IMR-90 (cell line): Measurements from ENCODE around the gene BCAS3. TPM values are rescaled to one million over a fixed set of nuclear protein-coding genes. Genes with fewer than 3 reads are reported as not detected.

ENCODE experiments used
- ATAC-seq: fragments of 200-7000 bp; cut with Tn5 transposase; 2 replicates; pipeline ENCODE4 v1.9.1; 2020; ENCODE audit warnings: low read depth, mild to moderate bottlenecking, moderate library complexity
- BruUV-seq: library from RNA; stranded (reverse); fragments of 400-500 nt; replicated peaks from 2 replicates; lab custom pipeline; 2021; lab: Mats Ljungman, UMichigan
- CTCF ChIA-PET: fragments of 300-600 bp; formaldehyde crosslinking; extraction: SDS; loops from one replicate; lab custom pipeline; 2021; ENCODE audit warnings: antibody characterized with exemption; lab: Yijun Ruan, JAX
- POLR2A ChIA-PET: fragments of 300-600 bp; sonication (Branson Sonifier 250); formaldehyde crosslinking; loops from one replicate; lab custom pipeline; 2022; ENCODE audit warnings: antibody characterized with exemption; ENCODE audit not compliant: unreplicated experiment; lab: Charles Lee
- DNase-seq: peaks from one replicate; pipeline ENCODE4 v3.0.0; 2013
- H2AFZ ChIP-seq: replicated peaks from 2 replicates; pipeline ENCODE3; 2013; ENCODE audit warnings: low read length, mild to moderate bottlenecking; ENCODE audit not compliant: poor library complexity
- H2AK5ac ChIP-seq: 2 replicates; pipeline ENCODE4 v1.6.1; 2013; ENCODE audit warnings: low read depth, low read length, inconsistent platforms
- H2AK9ac ChIP-seq: replicated peaks from 2 replicates; pipeline ENCODE3; 2013; ENCODE audit warnings: mild to moderate bottlenecking, low read depth, low read length, moderate library complexity; ENCODE audit not compliant: poor library complexity
- H2BK120ac ChIP-seq: 2 replicates; pipeline ENCODE4 v1.6.1; 2013; ENCODE audit warnings: low read depth, low read length, inconsistent platforms
- H2BK15ac ChIP-seq: 3 replicates; pipeline ENCODE4 v1.6.1; 2013; ENCODE audit warnings: low read depth, low read length, inconsistent platforms
- H2BK20ac ChIP-seq: 2 replicates; pipeline ENCODE4 v1.6.1; 2013; ENCODE audit warnings: low read depth, mild to moderate bottlenecking, inconsistent platforms, low read length, moderate library complexity
- H2BK5ac ChIP-seq: 2 replicates; pipeline ENCODE4 v1.6.1; 2013; ENCODE audit warnings: mild to moderate bottlenecking, low read depth, low read length, inconsistent platforms; ENCODE audit not compliant: poor library complexity, severe bottlenecking
- H3K14ac ChIP-seq: replicated peaks from 2 replicates; pipeline ENCODE4 v1.6.1; 2013; ENCODE audit warnings: low read depth, low read length, inconsistent platforms
- H3K18ac ChIP-seq: 2 replicates; pipeline ENCODE4 v1.6.1; 2013; ENCODE audit warnings: low read depth, low read length, control low read depth
- H3K23ac ChIP-seq: 2 replicates; pipeline ENCODE4 v1.6.1; 2013; ENCODE audit warnings: low read depth, low read length, inconsistent platforms
- H3K27ac ChIP-seq: 2 replicates; pipeline ENCODE4 v1.5.1; 2013; ENCODE audit warnings: mild to moderate bottlenecking, control low read depth, low read length; ENCODE audit not compliant: insufficient read depth
- H3K27me3 ChIP-seq: 2 replicates; pipeline ENCODE4 v1.6.1; 2013; ENCODE audit warnings: low read length; ENCODE audit not compliant: control insufficient read depth, insufficient read depth
- H3K36me3 ChIP-seq: 2 replicates; pipeline ENCODE4 v1.6.1; 2013; ENCODE audit warnings: low read length, mixed read lengths; ENCODE audit not compliant: control insufficient read depth, insufficient read depth
- H3K4ac ChIP-seq: 2 replicates; pipeline ENCODE4 v1.6.1; 2013; ENCODE audit warnings: low read depth, low read length, inconsistent platforms
- H3K4me1 ChIP-seq: 2 replicates; pipeline ENCODE4 v1.6.1; 2013; ENCODE audit warnings: low read length, mixed read lengths; ENCODE audit not compliant: control insufficient read depth, insufficient read depth
- H3K4me2 ChIP-seq: 2 replicates; pipeline ENCODE4 v1.6.1; 2013; ENCODE audit warnings: low read depth, mild to moderate bottlenecking, control low read depth, low read length, moderate library complexity
- H3K4me3 ChIP-seq: 2 replicates; pipeline ENCODE4 v1.5.1; 2013; ENCODE audit warnings: low read depth, mild to moderate bottlenecking, control low read depth, low read length, moderate library complexity; ENCODE audit not compliant: insufficient read depth
- H3K56ac ChIP-seq: 2 replicates; pipeline ENCODE4 v1.6.1; 2013; ENCODE audit warnings: low read length, inconsistent platforms; ENCODE audit not compliant: insufficient read depth; ENCODE audit errors: extremely low read depth
- H3K79me1 ChIP-seq, 2 experiments: 2 replicates each; pipeline ENCODE4 v1.6.1; 2013; ENCODE audit warnings: low read length in 2 of 2, inconsistent platforms in 1 of 2, low read depth in 1 of 2
- H3K9ac ChIP-seq: 2 replicates; pipeline ENCODE4 v1.6.1; 2013; ENCODE audit warnings: low read depth, low read length, control low read depth
- H3K9me1 ChIP-seq: 2 replicates; pipeline ENCODE4 v1.6.1; 2013; ENCODE audit warnings: low read length, inconsistent platforms; ENCODE audit not compliant: insufficient read depth
- H3K9me3 ChIP-seq: 2 replicates; pipeline ENCODE4 v1.6.1; 2013; ENCODE audit warnings: low read length; ENCODE audit not compliant: control insufficient read depth, insufficient read depth
- H4K20me1 ChIP-seq: 2 replicates; pipeline ENCODE4 v1.6.1; 2013; ENCODE audit warnings: low read length, inconsistent platforms; ENCODE audit not compliant: insufficient read depth
- H4K5ac ChIP-seq: 2 replicates; pipeline ENCODE4 v1.6.1; 2013; ENCODE audit warnings: mild to moderate bottlenecking, low read depth, low read length, control low read depth
- H4K8ac ChIP-seq, 2 experiments: 2 replicates each; pipeline ENCODE4 v1.6.1; 2013; ENCODE audit warnings: low read depth in 2 of 2, low read length in 2 of 2, control low read depth in 1 of 2, inconsistent platforms in 1 of 2
- H4K91ac ChIP-seq: 2 replicates; pipeline ENCODE4 v1.6.1; 2013; ENCODE audit warnings: low read depth, low read length, inconsistent platforms; ENCODE audit not compliant: insufficient read depth
- BHLHE40 ChIP-seq: fragments of 150-350 bp; IDR thresholded peaks from 2 replicates; pipeline ENCODE4 v1.6.1; 2016; ENCODE audit warnings: mild to moderate bottlenecking, low read depth, low read length
- CHD1 ChIP-seq: IDR thresholded peaks from 2 replicates; pipeline ENCODE4 v1.6.1; 2012; ENCODE audit warnings: low read depth, low read length, improper control_type of control experiment
- MAFK ChIP-seq: IDR thresholded peaks from 2 replicates; pipeline ENCODE4 v1.6.1; 2012; ENCODE audit warnings: low read depth, low read length, improper control_type of control experiment
- MAZ ChIP-seq: IDR thresholded peaks from 2 replicates; pipeline ENCODE4 v1.6.1; 2012; ENCODE audit warnings: low read depth, mild to moderate bottlenecking, low read length, improper control_type of control experiment, moderate library complexity, borderline replicate concordance
- NFE2L2 ChIP-seq: fragments of 150-350 bp; IDR thresholded peaks from 2 replicates; pipeline ENCODE4 v1.6.1; 2016; ENCODE audit warnings: low read depth, mild to moderate bottlenecking, low read length
- RCOR1 ChIP-seq: IDR thresholded peaks from 2 replicates; pipeline ENCODE4 v1.6.1; 2012; ENCODE audit warnings: mild to moderate bottlenecking, low read length, improper control_type of control experiment; ENCODE audit not compliant: insufficient replicate concordance
- RFX5 ChIP-seq: IDR thresholded peaks from 2 replicates; pipeline ENCODE4 v1.8.0; 2012; ENCODE audit warnings: low read depth, mild to moderate bottlenecking, low read length, moderate library complexity
- SMC3 ChIP-seq: fragments of 150-350 bp; IDR thresholded peaks from 2 replicates; pipeline ENCODE4 v1.6.1; 2016; ENCODE audit warnings: low read depth, mild to moderate bottlenecking, antibody characterized with exemption, low read length, moderate library complexity
- USF2 ChIP-seq: fragments of 150-350 bp; IDR thresholded peaks from 2 replicates; pipeline ENCODE4 v1.6.1; 2017; ENCODE audit warnings: mild to moderate bottlenecking, antibody characterized with exemption, low read length, low read depth
- WGBS, 2 experiments: methylation state at CpG; one replicate each; pipeline versions ENCODE4 v1.1.5 to v1.1.7; 2013; ENCODE audit warnings: missing lambda C conversion rate in 2 of 2; ENCODE audit not compliant: insufficient read length in 1 of 2; ENCODE audit errors: extremely low coverage in 2 of 2; 5-methylcytosine and 5-hydroxymethylcytosine counted together
- dilution Hi-C: fragments of 300-500 bp; cut with HindIII; formaldehyde crosslinking; loops from one replicate; pipeline ENCODE4 v1.14.3; 2018; ENCODE audit warnings: low sequenced_read_pairs; ENCODE audit not compliant: unreplicated experiment
- in situ Hi-C: fragments of 300-500 bp; cut with MboI; formaldehyde crosslinking; loops from 3 replicates; pipeline ENCODE4 v1.14.3; 2019; ENCODE audit warnings: low sequenced_read_pairs, inconsistent platforms, mixed read lengths
- intact Hi-C: fragments of 100-400 bp; cut with micrococcal nuclease; formaldehyde crosslinking; loops from 2 replicates; pipeline ENCODE4 v1.10.0; 2022
- polyA plus RNA-seq, 3 experiments: library from polyadenylated mRNA; depleted of rRNA; stranded (reverse); fragments of >200 nt; gene quantifications; 2 replicates each; pipeline ENCODE4 v1.2.3, GENCODE V29; 2012; ENCODE audit warnings: low replicate concordance in 1 of 3
- total RNA-seq: library from RNA; depleted of rRNA; stranded (reverse); fragments of >200 nt; gene quantifications from 2 replicates; pipeline ENCODE4 v1.2.3, GENCODE V29; 2012

BCAS3 gene
- total and polyA plus RNA-seq, 2 of the 4 experiments (the other 2 are of a cell fraction), result 6.3 to 27.1 TPM

DNA sequence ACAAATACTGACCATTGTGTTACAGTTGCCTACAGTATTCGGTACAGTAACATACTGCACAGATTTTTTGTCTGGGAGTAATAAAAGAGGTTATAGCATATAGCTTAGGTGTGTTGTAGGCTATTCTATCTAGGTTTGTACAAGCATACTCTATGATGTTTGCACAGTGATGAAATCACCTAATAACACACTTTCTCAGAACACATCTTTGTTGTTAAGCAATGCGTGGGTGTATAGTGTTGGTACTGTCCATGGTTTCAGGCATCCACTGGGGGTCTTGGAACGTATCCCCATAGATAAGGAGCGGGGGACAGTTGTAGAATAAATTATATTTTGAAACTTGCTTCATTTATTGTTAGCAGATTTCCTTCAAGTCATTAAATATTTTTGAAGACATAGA, 428.7 kb downstream of the BCAS3 start:
- Histone ChIP-seq H2BK20ac (no peak overlapping the region), H3K27me3 (no peaks in the 10 kb centered on the region), H3K23ac (no peak overlapping the region), H4K91ac (no peak overlapping the region), H3K4me3 (no peak overlapping the region), H4K8ac (no peak overlapping the region), H4K20me1 (no peaks in the 10 kb centered on the region), H2AFZ (no peak overlapping the region), H3K9me3 (no peaks in the 10 kb centered on the region), H3K9me1 (no peaks in the 10 kb centered on the region), H2BK120ac (no peak overlapping the region), H4K5ac (no peak overlapping the region), H3K27ac (no peak overlapping the region), H3K9ac (no peak overlapping the region), H2AK5ac (no peak overlapping the region), H3K36me3 (no peaks in the 10 kb centered on the region), H3K4me2 (no peak overlapping the region), H2BK5ac (no peak overlapping the region), H3K18ac (no peak overlapping the region), H2AK9ac (no peak overlapping the region), H3K79me1 (no peaks in the 10 kb centered on the region), H3K14ac (no peak overlapping the region), H3K56ac (no peak overlapping the region), H2BK15ac (no peak overlapping the region), H3K4ac (no peak overlapping the region), H3K4me1 (no peaks in the 10 kb centered on the region)
- CTCF ChIA-PET, result no interaction called here
- in situ Hi-C loops (no loop called here), intact Hi-C loops (no loop called here), dilution Hi-C loops (no loop called here)
- no peak for TF ChIP-seq CHD1
- TF ChIP-seq RFX5, result no peak
- no peak for TF ChIP-seq MAZ
- no peak for TF ChIP-seq USF2
- TF ChIP-seq BHLHE40, result no peak
- TF ChIP-seq MAFK, result no peak
- TF ChIP-seq NFE2L2, result no peak
- TF ChIP-seq SMC3, result no peak
- TF ChIP-seq RCOR1, result no peak
- POLR2A ChIA-PET, result no interaction called here
- ATAC-seq, result no peak
- BruUV-seq, result no TSS peak
- no CpG with 5 or more reads among the region's 4 CpGs for WGBS, 2 experiments
- DNase-seq, result no peak
